ENCODE results near the gene FXYD5. TPM values are rescaled to one million over a fixed set of nuclear protein-coding genes. Genes with fewer than 3 reads are reported as not detected.

Gene FXYD5
- total and polyA plus RNA-seq, 8 donors = 2.6 to 101 (median 16.8) TPM

DNA sequence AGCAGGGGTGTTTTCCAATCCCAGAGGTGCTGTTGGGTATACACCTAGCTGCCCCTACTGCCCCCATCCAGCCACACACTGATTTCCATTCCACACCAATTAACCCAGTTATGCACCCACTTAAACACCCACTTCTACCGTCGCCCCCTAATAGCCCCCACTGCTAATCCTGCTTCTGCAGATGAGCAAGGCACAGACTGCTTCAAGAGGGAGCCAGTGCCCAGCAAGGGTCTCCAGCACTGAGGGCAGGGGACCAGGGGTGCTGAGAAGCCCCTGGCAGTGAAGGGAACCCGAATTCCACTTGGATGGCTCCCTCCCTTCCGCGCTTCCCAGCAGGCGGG, 10.3 kb upstream of the FXYD5 start:
- ATAC-seq (no peak), DNase-seq (no peak), FAIRE-seq (no peak)
- WGBS, 2 donors = 15 to 21% methylated on average over 6 of the region's 6 CpGs
- Histone ChIP-seq H3K9me3 (no peaks in the 10 kb centered on the region), H3K4me1 (peaks cover 0 to 11% (median 0%) of the 10 kb centered on the region in 3 donors), H3K4me3 (no peak overlapping the region), H3K36me3 (no peaks in the 10 kb centered on the region), H3K27me3 (no peaks in the 10 kb centered on the region), H3K27ac (no peak overlapping the region)
- intact Hi-C loops (cut with DNase I) = no loop called here
- TF ChIP-seq, protein P1, sequence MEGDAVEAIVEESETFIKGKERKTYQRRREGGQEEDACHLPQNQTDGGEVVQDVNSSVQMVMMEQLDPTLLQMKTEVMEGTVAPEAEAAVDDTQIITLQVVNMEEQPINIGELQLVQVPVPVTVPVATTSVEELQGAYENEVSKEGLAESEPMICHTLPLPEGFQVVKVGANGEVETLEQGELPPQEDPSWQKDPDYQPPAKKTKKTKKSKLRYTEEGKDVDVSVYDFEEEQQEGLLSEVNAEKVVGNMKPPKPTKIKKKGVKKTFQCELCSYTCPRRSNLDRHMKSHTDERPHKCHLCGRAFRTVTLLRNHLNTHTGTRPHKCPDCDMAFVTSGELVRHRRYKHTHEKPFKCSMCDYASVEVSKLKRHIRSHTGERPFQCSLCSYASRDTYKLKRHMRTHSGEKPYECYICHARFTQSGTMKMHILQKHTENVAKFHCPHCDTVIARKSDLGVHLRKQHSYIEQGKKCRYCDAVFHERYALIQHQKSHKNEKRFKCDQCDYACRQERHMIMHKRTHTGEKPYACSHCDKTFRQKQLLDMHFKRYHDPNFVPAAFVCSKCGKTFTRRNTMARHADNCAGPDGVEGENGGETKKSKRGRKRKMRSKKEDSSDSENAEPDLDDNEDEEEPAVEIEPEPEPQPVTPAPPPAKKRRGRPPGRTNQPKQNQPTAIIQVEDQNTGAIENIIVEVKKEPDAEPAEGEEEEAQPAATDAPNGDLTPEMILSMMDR (IDR thresholded peaks at IDR 0.05) = no peak

DNA sequence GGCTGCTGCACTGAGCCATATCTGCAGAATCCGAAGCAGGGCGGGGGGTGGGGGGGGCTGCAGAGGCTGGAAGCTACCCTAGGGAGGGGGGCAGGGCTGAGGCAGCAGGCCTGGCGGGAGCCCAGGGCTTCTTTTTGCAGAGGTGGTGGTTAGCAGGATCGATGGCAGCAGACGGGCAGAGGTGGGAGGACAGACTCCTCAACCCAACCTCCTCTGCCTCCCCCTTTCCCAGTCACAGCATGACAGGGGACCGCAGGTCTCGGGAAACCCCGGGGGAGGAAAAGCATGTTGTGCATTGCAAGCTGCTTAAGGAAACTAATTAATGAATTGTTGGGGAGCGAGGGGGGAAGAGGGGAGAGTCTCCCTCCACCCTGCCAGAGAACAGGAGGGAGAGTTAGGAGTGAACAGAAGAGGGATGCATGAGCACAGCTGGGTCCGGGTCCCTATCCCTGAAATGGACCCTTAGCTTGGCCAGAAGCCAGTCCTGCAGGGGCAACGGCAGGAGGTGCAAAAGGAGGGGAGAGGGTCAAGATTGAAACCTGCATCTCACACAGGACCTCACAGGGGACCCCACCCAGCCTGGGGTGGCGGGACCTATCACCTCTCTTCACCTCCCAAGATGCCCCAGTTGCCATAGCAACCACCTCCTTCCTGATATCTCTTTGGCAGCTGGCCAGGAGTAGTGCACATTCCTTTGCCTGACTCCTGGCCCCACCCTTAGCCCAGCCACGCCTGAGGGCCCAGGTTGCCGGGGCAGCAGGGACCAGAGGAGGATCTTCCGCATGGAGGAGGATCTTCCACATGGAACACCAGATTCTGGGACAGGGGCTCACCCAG, 9.7 kb upstream of the FXYD5 start:
- no peak for FAIRE-seq

DNA sequence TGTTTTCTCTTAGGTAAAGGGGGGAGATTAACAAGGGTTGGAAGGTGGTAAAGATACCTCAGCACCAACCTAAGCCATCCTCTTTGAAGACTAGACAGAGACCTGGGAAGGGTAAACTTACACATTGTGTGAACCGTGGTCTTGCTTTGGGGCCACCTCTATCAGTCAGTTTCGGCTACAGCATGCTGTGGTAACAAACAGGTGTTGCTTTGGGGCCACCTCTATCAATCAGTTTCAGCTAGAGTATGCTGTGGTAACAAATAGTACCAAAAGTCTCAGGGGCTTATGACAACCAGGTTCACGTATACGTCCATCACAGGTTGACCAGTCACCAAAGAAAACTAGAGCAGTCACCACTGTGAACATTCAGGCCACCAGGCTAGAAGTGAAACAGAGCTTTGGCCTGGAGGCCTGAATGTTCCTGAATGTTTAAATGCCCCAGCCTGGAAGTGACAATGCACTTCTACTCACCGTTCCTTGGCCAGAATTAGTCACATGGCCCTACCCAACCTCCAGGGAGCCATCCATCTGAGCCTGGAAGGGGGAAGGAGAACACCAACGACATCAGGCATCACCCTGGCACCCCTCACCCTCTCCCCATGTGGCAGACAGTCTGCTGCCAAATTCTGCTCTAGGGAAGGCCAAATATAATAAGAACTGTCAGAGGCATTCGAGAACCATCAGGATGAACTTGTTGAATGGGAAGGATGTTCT, 7.6 kb upstream of the FXYD5 start:
- Histone ChIP-seq H3K27me3 (no peaks in the 10 kb centered on the region), H3K4me3 (no peak overlapping the region), H3K27ac (no peak overlapping the region), H3K4me1 (peaks cover 0 to 6% (median 0%) of the 10 kb centered on the region in 3 donors), H3K9me3 (no peaks in the 10 kb centered on the region), H3K36me3 (no peaks in the 10 kb centered on the region)
- WGBS, 2 donors = 76 to 85% methylated on average over 7 of the region's 7 CpGs
- DNase-seq = no peak
- no peak for ATAC-seq
- FAIRE-seq = no peak
- intact Hi-C loops (cut with DNase I) = no loop called here
- TF ChIP-seq, protein P1 (IDR thresholded peaks at IDR 0.05) = no peak

More for the DNA sequence above, 9.7 kb upstream of the FXYD5 start:
- ATAC-seq (no peak), DNase-seq (peak in 3 of 6 donors; percentile 40 to 56 (median 41))
- peaks cover 0 to 11% (median 0%) of the 10 kb centered on the region in 3 donors for H3K4me1 ChIP-seq
- H3K36me3 ChIP-seq = no peaks in the 10 kb centered on the region
- no peaks in the 10 kb centered on the region for H3K27me3 ChIP-seq
- no peak overlapping the region for H3K4me3 ChIP-seq
- TF ChIP-seq, protein P1 (IDR thresholded peaks at IDR 0.05) = no peak
- H3K27ac ChIP-seq = no peak overlapping the region
- no peaks in the 10 kb centered on the region for H3K9me3 ChIP-seq
- 16 to 17% methylated on average over 15 of the region's 15 CpGs for WGBS, 2 donors
- intact Hi-C loops (cut with DNase I) = no loop called here

DNA sequence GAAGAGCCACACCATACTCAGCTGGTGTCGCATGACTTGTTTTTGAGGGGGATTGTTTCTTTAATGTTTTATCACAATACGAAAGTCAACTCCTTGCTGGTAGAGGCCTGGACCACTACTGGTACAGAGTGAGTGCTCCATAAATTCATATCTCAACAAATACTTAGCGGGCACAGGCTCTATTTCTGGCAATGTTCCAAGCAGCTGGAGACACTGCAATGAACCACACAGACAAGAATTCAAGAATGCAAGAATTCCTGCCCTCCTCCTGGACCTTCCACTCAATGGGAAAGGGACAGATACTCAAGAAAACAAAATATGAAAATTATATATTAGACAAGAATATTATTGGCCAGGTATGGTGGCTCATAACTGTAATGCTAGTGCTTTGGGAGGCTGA, 5.1 kb upstream of the FXYD5 start:
- 84 to 91% methylated on average over 3 of the region's 3 CpGs for WGBS, 2 donors
- ATAC-seq (no peak), DNase-seq (no peak), FAIRE-seq (no peak)
- Histone ChIP-seq H3K4me1 (no peaks in the 10 kb centered on the region), H3K4me3 (no peak overlapping the region), H3K27ac (no peak overlapping the region), H3K27me3 (peaks cover 0 to 6% (median 0%) of the 10 kb centered on the region in 4 donors), H3K9me3 (no peaks in the 10 kb centered on the region), H3K36me3 (no peaks in the 10 kb centered on the region)
- intact Hi-C loops (cut with DNase I) = no loop called here
- TF ChIP-seq, protein P1 (IDR thresholded peaks at IDR 0.05) = no peak

Measured in pancreas (tissue), 10 donors.